HCT116 (cell line): ENCODE data around the gene PRRX1. TPM values are rescaled to one million over a fixed set of nuclear protein-coding genes. Genes with fewer than 3 reads are reported as not detected.

Experiments used
- ATAC-seq: fragments of 200-7000 bp; cut with Tn5 transposase; 2 replicates; pipeline ENCODE4 v1.9.1; 2020; ENCODE audit warnings: mild to moderate bottlenecking, moderate library complexity
- BruUV-seq: library from RNA; stranded (reverse); fragments of 400-500 nt; replicated peaks from 2 replicates; lab custom pipeline; 2021; lab: Mats Ljungman, UMichigan
- CTCF ChIA-PET: fragments of 300-600 bp; sonication (Branson Sonifier 250); formaldehyde crosslinking; loops from one replicate; lab custom pipeline; 2021; ENCODE audit warnings: antibody characterized with exemption; lab: Charles Lee
- POLR2A ChIA-PET: fragments of 300-600, 350-600 bp; sonication (Branson Sonifier 250); formaldehyde crosslinking; loops from one replicate; lab custom pipeline; 2021; ENCODE audit warnings: antibody characterized with exemption; lab: Charles Lee
- RAD21 ChIA-PET, 2 experiments: fragments of 300-600 bp; sonication (Branson Sonifier 250); formaldehyde crosslinking; loops; one replicate each; lab custom pipeline; 2023; ENCODE audit warnings: low total read pairs in 2 of 2; ENCODE audit not compliant: uncharacterized antibody in 2 of 2, unreplicated experiment in 2 of 2, low non-redundant PET in 1 of 2; lab: Charles Lee
- DNase-seq: peaks from one replicate; pipeline ENCODE4 v3.0.0-alpha.2; 2010; ENCODE audit warnings: low read depth, low spot score
- H2AFZ ChIP-seq: fragments of 200-600 bp; shearing (Covaris generic), sonication (generic); 2 replicates; pipeline ENCODE4 v1.6.1; 2017; ENCODE audit warnings: low read depth, mixed run types, mixed read lengths, antibody characterized with exemption, low read length; ENCODE audit not compliant: poor library complexity, severe bottlenecking
- H3K27ac ChIP-seq: 2 replicates; pipeline ENCODE4 v1.5.1; 2012; ENCODE audit warnings: low read depth, low read length
- H3K27me3 ChIP-seq: fragments of 200-600 bp; sonication (generic); 2 replicates; pipeline ENCODE4 v1.6.1; 2016; ENCODE audit warnings: mixed run types, low read length, mixed read lengths; ENCODE audit not compliant: insufficient read depth
- H3K36me3 ChIP-seq, 2 experiments: fragments of 200-500 bp in 1 of 2; fragments of 200-600 bp in 1 of 2; sonication (Bioruptor generic) in 1 of 2; sonication (generic) in 1 of 2; 2 replicates each; pipeline versions ENCODE4 v1.5.1 to v1.6.1; 2014 to 2016; ENCODE audit warnings: low read length in 2 of 2, inconsistent platforms in 1 of 2, mixed read lengths in 1 of 2, mixed run types in 1 of 2; ENCODE audit not compliant: insufficient read depth in 2 of 2, control insufficient read depth in 1 of 2
- H3K4me1 ChIP-seq, 2 experiments: fragments of 200-600 bp in 1 of 2; sonication (generic) in 1 of 2; 2 replicates each; pipeline versions ENCODE4 v1.5.1 to v1.6.1; 2012 to 2017; ENCODE audit warnings: low read length in 2 of 2, inconsistent platforms in 1 of 2, mild to moderate bottlenecking in 1 of 2, mixed read lengths in 1 of 2, mixed run types in 1 of 2, moderate library complexity in 1 of 2; ENCODE audit not compliant: insufficient read depth in 2 of 2, control insufficient read depth in 1 of 2
- H3K4me2 ChIP-seq: fragments of 200-600 bp; sonication (generic); 2 replicates; pipeline ENCODE4 v1.6.1; 2017; ENCODE audit warnings: mixed run types, low read length, mixed read lengths
- H3K4me3 ChIP-seq, 2 experiments: fragments of 200-600 bp in 1 of 2; sonication (generic) in 1 of 2; replicated peaks in 1 of 2; 2 replicates each; pipeline ENCODE4 v1.5.1; 2011 to 2016; ENCODE audit warnings: low read length in 2 of 2, control low read depth in 1 of 2, low read depth in 1 of 2, mild to moderate bottlenecking in 1 of 2, mixed read lengths in 1 of 2, mixed run types in 1 of 2
- H3K79me2 ChIP-seq: fragments of 200-600 bp; sonication (generic); 2 replicates; pipeline ENCODE4 v1.6.1; 2017; ENCODE audit warnings: mild to moderate bottlenecking, mixed run types, low read length, moderate library complexity, mixed read lengths; ENCODE audit not compliant: insufficient read depth
- H3K9ac ChIP-seq: fragments of 200-600 bp; sonication (generic); 2 replicates; pipeline ENCODE4 v1.6.1; 2016; ENCODE audit warnings: low read length, mixed read lengths
- H3K9me2 ChIP-seq: fragments of 200-600 bp; sonication (generic), shearing (Covaris generic); 2 replicates; pipeline ENCODE4 v1.6.1; 2017; ENCODE audit warnings: mixed run types, mild to moderate bottlenecking, moderate library complexity; ENCODE audit not compliant: insufficient read depth
- H3K9me3 ChIP-seq, 2 experiments: fragments of 200-500 bp in 1 of 2; fragments of 200-600 bp in 1 of 2; sonication (Bioruptor generic) in 1 of 2; sonication (generic) in 1 of 2; 2 replicates each; pipeline ENCODE4 v1.6.1; 2014 to 2017; ENCODE audit warnings: low read length in 2 of 2, mixed read lengths in 2 of 2, inconsistent platforms in 1 of 2, low read depth in 1 of 2, mild to moderate bottlenecking in 1 of 2, mixed run types in 1 of 2, moderate library complexity in 1 of 2; ENCODE audit not compliant: control insufficient read depth in 1 of 2, insufficient read depth in 1 of 2
- H4K20me1 ChIP-seq: fragments of 200-600 bp; sonication (generic), shearing (Covaris generic); 2 replicates; pipeline ENCODE4 v1.6.1; 2017; ENCODE audit warnings: mixed run types, mild to moderate bottlenecking, moderate library complexity; ENCODE audit not compliant: insufficient read depth
- ATF3 ChIP-seq: IDR thresholded peaks from 2 replicates; pipeline ENCODE4 v1.6.1; 2012
- CBX3 ChIP-seq: IDR thresholded peaks from 2 replicates; pipeline ENCODE4 v1.6.1; 2012; ENCODE audit warnings: low read depth
- CEBPB ChIP-seq: IDR thresholded peaks from 2 replicates; pipeline ENCODE4 v1.6.1; 2012; ENCODE audit warnings: low read depth
- CTCF ChIP-seq, 3 experiments: fragments of 200-600 bp in 1 of 3; sonication (generic) in 1 of 3; IDR thresholded peaks in 2 of 3; conservative IDR thresholded peaks in 1 of 3; 2 replicates each; pipeline ENCODE4 v1.5.1; 2012 to 2017; ENCODE audit warnings: low read depth in 2 of 3, low read length in 2 of 3, antibody characterized with exemption in 1 of 3, borderline replicate concordance in 1 of 3, control low read depth in 1 of 3, mild to moderate bottlenecking in 1 of 3, mixed read lengths in 1 of 3, mixed run types in 1 of 3, moderate library complexity in 1 of 3; ENCODE audit not compliant: insufficient read depth in 1 of 3
- ELF1 ChIP-seq: IDR thresholded peaks from 2 replicates; pipeline ENCODE4 v1.6.1; 2012; ENCODE audit warnings: low read depth, borderline replicate concordance
- EZH2 ChIP-seq: fragments of 200-600 bp; sonication (generic); IDR thresholded peaks from 2 replicates; pipeline ENCODE4 v1.6.1; 2017; ENCODE audit warnings: antibody characterized with exemption, mixed run types
- EZH2phosphoT487 ChIP-seq: fragments of 200-600 bp; IDR thresholded peaks from 2 replicates; pipeline ENCODE4 v1.6.1; 2018; ENCODE audit warnings: antibody characterized with exemption, borderline replicate concordance
- FOSL1 ChIP-seq: IDR thresholded peaks from 2 replicates; pipeline ENCODE4 v1.6.1; 2012; ENCODE audit warnings: low read depth
- MAX ChIP-seq: IDR thresholded peaks from 2 replicates; pipeline ENCODE4 v1.6.1; 2012
- POLR2A ChIP-seq: IDR thresholded peaks from 2 replicates; pipeline ENCODE4 v1.7.0; 2011; ENCODE audit warnings: borderline replicate concordance; ENCODE audit not compliant: insufficient read depth, insufficient read length; ENCODE audit errors: extremely low read depth
- RAD21 ChIP-seq: IDR thresholded peaks from 2 replicates; pipeline ENCODE4 v1.6.1; 2012; ENCODE audit warnings: low read depth, mild to moderate bottlenecking
- SIN3A ChIP-seq: IDR thresholded peaks from 2 replicates; pipeline ENCODE4 v1.6.1; 2012; ENCODE audit warnings: low read depth
- SRF ChIP-seq: IDR thresholded peaks from 2 replicates; pipeline ENCODE4 v1.6.1; 2012; ENCODE audit warnings: low read depth
- TCF7L2 ChIP-seq: IDR thresholded peaks from 2 replicates; pipeline ENCODE4 v1.7.0; 2011; ENCODE audit warnings: borderline replicate concordance, inconsistent platforms; ENCODE audit not compliant: insufficient read depth, insufficient read length; ENCODE audit errors: extremely low read depth
- ZBTB33 ChIP-seq: IDR thresholded peaks from 2 replicates; pipeline ENCODE4 v1.6.1; 2011; ENCODE audit warnings: mild to moderate bottlenecking, low read length, moderate library complexity; ENCODE audit not compliant: insufficient replicate concordance; ENCODE audit errors: extremely low read depth
- ZNF274 ChIP-seq: fragments of 200-500 bp; sonication (Bioruptor generic); IDR thresholded peaks from 2 replicates; pipeline ENCODE4 v1.6.1; 2014; ENCODE audit warnings: mild to moderate bottlenecking, low read depth, low read length, inconsistent platforms
- intact Hi-C: fragments of 100-400 bp; cut with micrococcal nuclease; formaldehyde crosslinking; loops from 2 replicates; pipeline ENCODE4 v1.10.0; 2022
- total RNA-seq: library from RNA; stranded (reverse); gene quantifications from one replicate; pipeline ENCODE4 v1.2.1, GENCODE V29; 2021; ENCODE audit not compliant: unreplicated experiment

PRRX1 gene
- total RNA-seq, 1 experiment from 2014 or later: 0.37 TPM

GRCh38 chr1:170672316-170672715 lies 8.4 kb downstream of the PRRX1 start:
- no peaks in the 10 kb centered on the region; the same call in 1 of the 2 replicates for H3K27me3 ChIP-seq
- H3K27ac ChIP-seq: no peak overlapping the region
- ChIA-PET CTCF (interaction anchor here (1.6 kb wide), 1 partner anchor 17 kb away, joined by 7 read pairs; no protein-coding TSS in a partner anchor), RAD21 (no interaction called here), POLR2A (no interaction called here)
- H3K9me3 ChIP-seq: no peaks in the 10 kb centered on the region
- TF ChIP-seq ATF3 (no peak), FOSL1 (no peak), CEBPB (no peak), SIN3A (no peak), RAD21 (no peak), EZH2phosphoT487 (no peak), TCF7L2 (no peak), MAX (no peak), ZBTB33 (no peak), SRF (no peak), POLR2A (no peak), ZNF274 (no peak), CBX3 (no peak), EZH2 (no peak), CTCF (IDR thresholded peaks at IDR 0.05 in 2 of 3, conservative IDR thresholded peaks at IDR 0.05 in 1 of 3; ENCODE audit: borderline replicate concordance in 1 of 3, insufficient read depth in 1 of 3, low read depth in 2 of 3, low read length in 2 of 3) (no peak), ELF1 (no peak)
- no peak overlapping the region for H2AFZ ChIP-seq
- DNase-seq (no peak), ATAC-seq (no peak)
- H3K9ac ChIP-seq: no peak overlapping the region
- H3K36me3 ChIP-seq: no peaks in the 10 kb centered on the region
- intact Hi-C loops: no loop called here
- BruUV-seq: no TSS peak
- H3K79me2 ChIP-seq: no peaks in the 10 kb centered on the region
- no peaks in the 10 kb centered on the region for H3K9me2 ChIP-seq
- H3K4me2 ChIP-seq: no peak overlapping the region
- H3K4me3 ChIP-seq: no peak overlapping the region
- no peaks in the 10 kb centered on the region for H4K20me1 ChIP-seq
- no peaks in the 10 kb centered on the region for H3K4me1 ChIP-seq
